Memory B cell (primary cell): ENCODE data around the gene ANAPC2.
A peak's percentile ranks its signal among the peaks of the same experiment; 100 is the strongest.

Experiments
- ATAC-seq: fragments of 150-1000 bp; cut with Tn5 transposase; 2 replicates; pipeline ENCODE4 v1.10.0; 2021; ENCODE audit warnings: low read depth, mild to moderate bottlenecking, moderate library complexity
- DNase-seq, 2 donors: peaks; one replicate each; pipeline ENCODE4 v3.0.0; 2022; ENCODE audit warnings: low spot score in 2 of 2
- H3K27ac Mint-ChIP-seq: one replicate; pipeline ENCODE4 v1.8.0; 2022; ENCODE audit warnings: mild to moderate bottlenecking, moderate library complexity, mixed read lengths
- H3K27me3 Mint-ChIP-seq: one replicate; pipeline ENCODE4 v1.8.0; 2022; ENCODE audit warnings: mixed read lengths
- H3K36me3 Mint-ChIP-seq: one replicate; pipeline ENCODE4 v1.8.0; 2022; ENCODE audit warnings: mild to moderate bottlenecking, mixed read lengths
- H3K4me1 Mint-ChIP-seq: one replicate; pipeline ENCODE4 v1.8.0; 2022; ENCODE audit warnings: mixed read lengths
- H3K4me3 Mint-ChIP-seq: one replicate; pipeline ENCODE4 v1.8.0; 2022; ENCODE audit warnings: mild to moderate bottlenecking, moderate library complexity, mixed read lengths
- H3K9me3 Mint-ChIP-seq: one replicate; pipeline ENCODE4 v1.8.0; 2022; ENCODE audit warnings: mixed read lengths

Gene ANAPC2, protein sequence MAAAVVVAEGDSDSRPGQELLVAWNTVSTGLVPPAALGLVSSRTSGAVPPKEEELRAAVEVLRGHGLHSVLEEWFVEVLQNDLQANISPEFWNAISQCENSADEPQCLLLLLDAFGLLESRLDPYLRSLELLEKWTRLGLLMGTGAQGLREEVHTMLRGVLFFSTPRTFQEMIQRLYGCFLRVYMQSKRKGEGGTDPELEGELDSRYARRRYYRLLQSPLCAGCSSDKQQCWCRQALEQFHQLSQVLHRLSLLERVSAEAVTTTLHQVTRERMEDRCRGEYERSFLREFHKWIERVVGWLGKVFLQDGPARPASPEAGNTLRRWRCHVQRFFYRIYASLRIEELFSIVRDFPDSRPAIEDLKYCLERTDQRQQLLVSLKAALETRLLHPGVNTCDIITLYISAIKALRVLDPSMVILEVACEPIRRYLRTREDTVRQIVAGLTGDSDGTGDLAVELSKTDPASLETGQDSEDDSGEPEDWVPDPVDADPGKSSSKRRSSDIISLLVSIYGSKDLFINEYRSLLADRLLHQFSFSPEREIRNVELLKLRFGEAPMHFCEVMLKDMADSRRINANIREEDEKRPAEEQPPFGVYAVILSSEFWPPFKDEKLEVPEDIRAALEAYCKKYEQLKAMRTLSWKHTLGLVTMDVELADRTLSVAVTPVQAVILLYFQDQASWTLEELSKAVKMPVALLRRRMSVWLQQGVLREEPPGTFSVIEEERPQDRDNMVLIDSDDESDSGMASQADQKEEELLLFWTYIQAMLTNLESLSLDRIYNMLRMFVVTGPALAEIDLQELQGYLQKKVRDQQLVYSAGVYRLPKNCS

DNA sequence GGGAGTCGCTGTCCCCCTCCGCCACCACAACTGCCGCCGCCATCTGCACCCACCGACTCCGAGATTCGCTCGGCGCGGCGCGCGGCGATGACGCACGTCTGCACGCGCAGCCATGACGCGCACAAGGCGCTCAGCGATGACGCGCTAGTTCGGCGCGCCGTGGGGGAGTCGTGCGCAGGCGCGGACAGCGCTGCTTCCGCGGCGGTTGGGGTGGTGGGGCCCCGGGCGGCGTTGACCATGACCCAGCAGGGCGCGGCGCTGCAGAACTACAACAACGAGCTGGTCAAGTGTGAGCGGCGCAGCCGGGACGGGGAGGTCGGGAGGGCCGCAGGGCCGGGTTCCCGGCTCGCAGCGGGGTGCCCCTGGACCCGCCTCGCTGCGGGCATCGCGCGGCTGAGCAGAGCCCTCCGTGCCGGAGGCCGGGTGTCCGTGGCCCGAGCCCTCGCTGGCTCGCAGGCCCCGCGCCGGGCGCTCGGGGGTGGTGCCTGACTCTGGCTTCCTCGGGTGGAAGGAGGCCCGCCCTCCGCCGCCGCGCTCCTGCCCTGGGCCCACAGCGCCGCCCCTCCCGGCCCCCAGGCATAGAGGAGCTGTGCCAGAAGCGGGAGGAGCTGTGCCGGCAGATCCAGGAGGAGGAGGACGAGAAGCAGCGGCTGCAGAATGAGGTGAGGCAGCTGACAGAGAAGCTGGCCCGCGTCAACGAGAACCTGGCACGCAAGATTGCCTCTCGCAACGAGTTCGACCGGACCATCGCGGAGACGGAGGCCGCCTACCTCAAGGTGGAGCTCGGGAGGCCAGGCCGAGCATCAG, at the start of gene ANAPC2, which contains the start of gene SSNA1:
Gene ANAPC2 (minus strand): TSS at position 71 of the 807 bp plus-strand sequence. CDS start 28 bp downstream, at position 43.
Gene SSNA1 (plus strand): TSS at position 187 of the 807 bp plus-strand sequence. CDS start 51 bp downstream, at position 238.
- ATAC-seq, result peak; percentile 84
- Mint-ChIP-seq H3K27ac (peak within 1 kb of the TSS; percentile 98), H3K36me3 (peaks cover 12% of the 10 kb centered on the region), H3K4me3 (peak within 1 kb of the TSS; percentile 95), H3K4me1 (peaks cover 20% of the 10 kb centered on the region), H3K9me3 (no peaks in the 10 kb centered on the region), H3K27me3 (no peaks in the 10 kb centered on the region)
- peak; percentile 91 to 99 for DNase-seq

DNA sequence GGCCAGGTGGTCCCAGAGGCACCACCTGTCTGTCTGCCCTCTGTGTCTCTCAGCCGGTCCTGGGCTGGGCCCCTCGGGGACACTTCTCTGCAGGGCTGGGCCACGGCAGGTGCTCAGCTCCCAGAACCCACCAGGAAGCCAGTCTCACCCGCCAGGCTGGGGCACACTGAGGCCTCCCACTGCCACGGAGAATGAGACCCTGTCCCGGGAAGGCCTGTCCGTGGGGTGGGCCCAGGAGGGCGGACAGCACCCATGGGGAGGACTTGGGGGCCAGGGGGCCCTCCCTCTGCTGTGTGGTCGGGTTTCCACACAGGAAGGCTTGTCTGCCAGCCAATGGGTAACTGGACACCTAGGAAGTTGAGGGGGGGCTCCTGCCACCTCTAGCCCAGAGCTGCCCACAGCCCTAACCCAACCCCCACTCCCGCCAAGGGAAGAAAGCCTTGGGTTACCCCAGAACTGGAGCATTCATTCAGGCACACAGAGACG, 48.6 kb upstream of the ANAPC2 start:
- no peak for DNase-seq
- no peaks in the 10 kb centered on the region for H3K9me3 Mint-ChIP-seq
- no peak for ATAC-seq
- H3K36me3 Mint-ChIP-seq, result no peaks in the 10 kb centered on the region
- H3K27me3 Mint-ChIP-seq, result peaks cover 6% of the 10 kb centered on the region
- H3K27ac Mint-ChIP-seq, result no peak overlapping the region
- peaks cover 15% of the 10 kb centered on the region for H3K4me1 Mint-ChIP-seq
- H3K4me3 Mint-ChIP-seq, result no peak overlapping the region

DNA sequence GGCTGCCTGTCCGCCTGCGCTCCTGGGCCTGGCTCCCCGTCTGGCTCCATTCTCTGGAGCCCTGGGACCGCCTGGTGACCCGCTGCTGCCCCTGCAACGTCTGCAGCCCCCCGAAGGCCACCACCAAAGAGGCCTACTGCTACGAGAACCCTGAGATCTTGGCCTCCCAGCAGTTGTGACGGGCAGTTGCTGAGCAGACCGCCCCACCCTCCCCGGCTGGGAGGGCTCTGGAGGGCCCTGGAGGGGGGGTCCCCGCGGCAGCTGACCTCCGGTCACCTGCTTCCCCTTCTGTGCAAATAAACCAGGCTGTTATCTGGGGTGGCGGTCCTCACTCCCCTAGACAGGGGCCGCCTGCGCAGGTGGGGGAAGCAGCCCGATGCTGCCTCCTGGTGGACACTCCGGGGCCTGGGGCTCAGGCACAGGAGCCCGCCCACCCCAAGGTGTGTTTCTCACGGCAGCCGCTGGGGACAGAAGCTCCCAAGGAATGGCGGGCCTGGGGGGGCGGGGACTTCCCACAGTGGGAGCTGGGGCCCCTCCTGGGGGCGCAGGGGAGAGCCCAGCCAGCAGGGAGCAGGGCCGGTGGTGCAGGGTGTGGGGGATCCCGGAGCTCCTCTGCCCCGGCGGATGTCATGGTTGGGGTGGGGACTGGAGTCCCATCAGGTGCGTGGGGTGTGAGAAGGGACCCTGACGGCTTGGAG, 48.0 kb upstream of the ANAPC2 start:
- Mint-ChIP-seq H3K27me3 (peaks cover 8% of the 10 kb centered on the region), H3K36me3 (no peaks in the 10 kb centered on the region), H3K9me3 (no peaks in the 10 kb centered on the region), H3K4me3 (peak overlapping the region; percentile 43), H3K27ac (peak overlapping the region; percentile 14), H3K4me1 (peaks cover 15% of the 10 kb centered on the region)
- peak; percentile 92 to 97 for DNase-seq
- ATAC-seq, result peak; percentile 35

DNA sequence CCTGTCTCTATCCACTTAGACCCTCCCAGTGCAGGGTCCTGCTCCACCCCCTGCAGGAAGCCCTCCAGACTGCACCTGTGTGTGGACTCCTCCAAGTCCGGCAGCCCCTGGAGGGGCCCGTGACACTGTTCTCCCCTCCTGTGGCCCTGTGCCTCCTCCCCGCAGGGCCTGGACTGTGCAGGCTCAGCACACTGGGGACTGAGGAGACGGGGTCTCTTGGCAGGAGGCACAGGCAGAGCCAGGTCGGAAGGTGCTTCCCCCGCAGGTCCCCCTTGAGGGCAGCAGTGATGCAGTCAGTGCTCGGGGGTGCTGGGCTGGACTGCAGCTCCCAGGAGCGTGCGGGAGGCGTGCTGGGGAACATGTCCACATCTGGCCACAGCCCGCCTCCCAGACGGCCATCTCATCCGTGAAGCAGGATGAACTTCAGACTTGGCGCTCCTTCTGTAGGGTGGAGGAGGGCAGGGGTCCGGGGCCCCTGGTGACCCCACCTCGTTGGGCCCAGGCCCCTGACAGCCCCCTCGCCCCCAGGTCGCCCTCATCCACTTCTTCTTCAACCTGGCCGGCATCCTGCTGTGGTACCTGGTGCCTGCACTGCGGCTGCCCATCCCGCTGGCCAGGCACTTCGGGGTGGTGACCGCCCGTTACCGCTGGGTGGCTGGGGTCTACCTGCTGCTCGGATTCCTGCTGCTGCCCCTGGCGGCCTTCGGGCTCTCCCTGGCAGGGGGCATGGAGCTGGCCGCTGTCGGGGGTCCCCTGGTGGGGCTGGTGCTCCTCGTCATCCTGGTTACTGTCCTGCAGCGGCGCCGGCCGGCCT, 47.3 kb upstream of the ANAPC2 start:
- peaks cover 8% of the 10 kb centered on the region for H3K27me3 Mint-ChIP-seq
- DNase-seq (no peak), ATAC-seq (no peak)
- no peaks in the 10 kb centered on the region for H3K9me3 Mint-ChIP-seq
- peaks cover 15% of the 10 kb centered on the region for H3K4me1 Mint-ChIP-seq
- H3K27ac Mint-ChIP-seq, result no peak overlapping the region
- peak overlapping the region; percentile 78 for H3K4me3 Mint-ChIP-seq
- no peaks in the 10 kb centered on the region for H3K36me3 Mint-ChIP-seq

DNA sequence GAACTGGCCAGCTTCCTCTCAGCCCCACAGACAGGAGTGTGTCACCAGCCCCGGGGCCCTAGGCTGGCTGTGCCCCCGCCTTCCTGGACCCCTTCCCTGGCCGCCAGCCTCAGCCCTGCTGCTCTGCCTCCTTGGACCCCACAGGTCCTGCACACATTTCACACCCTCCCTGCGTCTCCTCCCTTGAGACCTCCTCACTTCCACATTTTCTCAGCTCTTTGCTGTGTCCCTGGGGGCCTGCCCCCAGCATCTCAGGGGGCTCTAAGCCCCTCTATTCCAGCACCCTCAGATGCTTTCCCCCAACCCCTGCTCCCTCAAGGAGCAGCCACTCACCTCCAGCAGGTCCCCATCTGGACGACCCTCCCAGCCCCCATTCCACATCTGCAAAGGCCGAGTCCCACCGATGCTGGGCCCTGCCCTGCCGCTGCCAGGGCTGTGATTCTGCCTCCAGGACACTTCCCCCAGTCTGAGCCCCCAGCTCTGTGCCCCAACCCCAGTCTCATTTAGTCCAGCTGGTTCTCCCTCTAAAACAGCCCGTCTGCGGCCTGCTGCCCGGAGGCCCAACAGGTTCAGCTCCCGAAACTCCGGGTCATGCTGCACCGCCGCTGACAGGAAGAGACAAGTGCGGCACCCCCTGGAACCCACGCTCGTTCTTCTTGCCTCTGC, 46.5 kb upstream of the ANAPC2 start:
- Mint-ChIP-seq H3K4me3 (peak overlapping the region; percentile 78), H3K27me3 (peaks cover 8% of the 10 kb centered on the region), H3K27ac (no peak overlapping the region)

DNA sequence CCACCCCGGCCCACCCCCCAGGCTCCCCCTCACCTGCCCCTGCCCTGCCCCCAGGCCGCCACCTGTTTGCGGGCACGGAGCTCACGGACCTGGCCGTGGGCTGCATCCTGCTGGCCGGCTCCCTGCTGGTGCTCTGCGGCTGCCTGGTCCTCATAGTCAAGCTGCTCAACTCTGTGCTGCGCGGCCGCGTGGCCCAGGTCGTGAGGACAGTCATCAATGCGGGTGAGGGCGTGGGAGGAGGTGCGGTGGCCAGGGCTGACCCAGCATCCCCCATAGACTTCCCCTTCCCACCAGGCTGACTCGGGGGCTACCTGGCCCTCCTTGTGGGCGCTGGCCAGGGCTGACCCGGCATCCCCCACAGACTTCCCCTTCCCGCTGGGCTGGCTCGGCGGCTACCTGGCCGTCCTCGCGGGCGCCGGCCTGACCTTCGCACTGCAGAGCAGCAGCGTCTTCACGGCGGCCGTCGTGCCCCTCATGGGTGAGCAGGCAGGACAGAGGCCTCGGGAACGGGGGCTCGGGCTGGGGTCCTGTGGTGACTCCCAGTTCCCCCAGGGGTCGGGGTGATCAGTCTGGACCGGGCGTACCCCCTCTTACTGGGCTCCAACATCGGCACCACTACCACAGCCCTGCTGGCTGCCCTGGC, 45.8 kb upstream of the ANAPC2 start:
- peaks cover 15% of the 10 kb centered on the region for H3K4me1 Mint-ChIP-seq
- ATAC-seq (no peak), DNase-seq (no peak)
- peaks cover 9% of the 10 kb centered on the region for H3K27me3 Mint-ChIP-seq
- no peaks in the 10 kb centered on the region for H3K36me3 Mint-ChIP-seq
- H3K4me3 Mint-ChIP-seq, result no peak overlapping the region
- no peaks in the 10 kb centered on the region for H3K9me3 Mint-ChIP-seq
- H3K27ac Mint-ChIP-seq, result no peak overlapping the region

More for the DNA sequence above, 46.5 kb upstream of the ANAPC2 start:
- H3K4me1 Mint-ChIP-seq, result peaks cover 15% of the 10 kb centered on the region
- no peaks in the 10 kb centered on the region for H3K36me3 Mint-ChIP-seq
- ATAC-seq (peak; percentile 53), DNase-seq (peak in 1 of 2 donors; percentile 47)
- H3K9me3 Mint-ChIP-seq, result no peaks in the 10 kb centered on the region

DNA sequence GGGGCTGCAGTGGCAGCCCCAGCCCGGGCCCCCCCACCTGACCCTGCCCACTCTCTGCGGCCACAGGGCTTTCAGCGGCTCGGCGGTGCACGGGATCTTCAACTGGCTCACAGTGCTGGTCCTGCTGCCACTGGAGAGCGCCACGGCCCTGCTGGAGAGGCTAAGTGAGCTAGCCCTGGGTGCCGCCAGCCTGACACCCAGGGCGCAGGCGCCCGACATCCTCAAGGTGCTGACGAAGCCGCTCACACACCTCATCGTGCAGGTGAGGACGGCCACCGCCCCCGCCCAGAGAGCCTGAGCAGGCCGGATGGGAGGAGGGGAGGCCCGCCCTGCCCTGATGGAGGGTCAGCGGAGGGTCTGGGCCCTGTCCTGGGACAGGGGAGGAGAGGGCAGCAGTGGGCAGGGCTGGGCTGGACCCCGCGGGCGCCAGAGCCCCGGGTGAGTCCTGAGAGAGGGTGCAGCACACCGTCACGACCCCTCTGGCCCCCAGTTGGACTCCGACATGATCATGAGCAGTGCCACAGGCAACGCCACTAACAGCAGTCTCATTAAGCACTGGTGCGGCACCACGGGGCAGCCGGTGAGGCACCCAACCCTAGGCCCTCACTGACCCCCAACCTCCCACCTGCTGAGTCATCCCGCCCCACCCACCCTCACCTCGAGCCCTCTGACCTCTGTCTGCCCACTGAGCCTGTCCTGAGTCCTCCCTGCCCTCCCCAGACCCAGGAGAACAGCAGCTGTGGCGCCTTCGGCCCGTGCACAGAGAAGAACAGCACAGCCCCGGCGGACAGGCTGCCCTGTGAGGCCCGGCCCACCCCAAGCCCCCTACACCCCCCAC, 45.0 kb upstream of the ANAPC2 start:
- peaks cover 9% of the 10 kb centered on the region for H3K27me3 Mint-ChIP-seq
- H3K36me3 Mint-ChIP-seq, result no peaks in the 10 kb centered on the region
- H3K4me1 Mint-ChIP-seq, result peaks cover 13% of the 10 kb centered on the region
- H3K9me3 Mint-ChIP-seq, result no peaks in the 10 kb centered on the region
- H3K4me3 Mint-ChIP-seq, result no peak overlapping the region
- H3K27ac Mint-ChIP-seq, result no peak overlapping the region
- ATAC-seq (no peak), DNase-seq (no peak)

DNA sequence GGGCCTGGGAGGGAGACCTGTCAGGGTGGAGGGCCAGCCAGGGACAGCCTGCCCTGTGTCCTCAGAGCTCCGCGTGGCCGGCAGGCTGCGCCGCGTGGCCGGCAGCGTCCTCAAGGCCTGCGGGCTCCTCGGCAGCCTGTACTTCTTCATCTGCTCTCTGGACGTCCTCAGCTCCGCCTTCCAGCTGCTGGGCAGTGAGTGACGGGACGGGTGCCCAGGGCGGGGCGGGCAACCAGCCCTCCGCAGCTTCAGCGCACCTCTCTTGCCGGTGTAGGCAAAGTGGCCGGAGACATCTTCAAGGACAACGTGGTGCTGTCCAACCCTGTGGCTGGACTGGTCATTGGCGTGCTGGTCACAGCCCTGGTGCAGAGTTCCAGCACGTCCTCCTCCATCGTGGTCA, 44.1 kb upstream of the ANAPC2 start:
- H3K27me3 Mint-ChIP-seq, result peaks cover 11% of the 10 kb centered on the region
- no peak for ATAC-seq
- no peak overlapping the region for H3K27ac Mint-ChIP-seq
- peaks cover 2% of the 10 kb centered on the region for H3K36me3 Mint-ChIP-seq
- H3K4me3 Mint-ChIP-seq, result no peak overlapping the region
- peaks cover 15% of the 10 kb centered on the region for H3K4me1 Mint-ChIP-seq
- no peaks in the 10 kb centered on the region for H3K9me3 Mint-ChIP-seq
- DNase-seq, result no peak

DNA sequence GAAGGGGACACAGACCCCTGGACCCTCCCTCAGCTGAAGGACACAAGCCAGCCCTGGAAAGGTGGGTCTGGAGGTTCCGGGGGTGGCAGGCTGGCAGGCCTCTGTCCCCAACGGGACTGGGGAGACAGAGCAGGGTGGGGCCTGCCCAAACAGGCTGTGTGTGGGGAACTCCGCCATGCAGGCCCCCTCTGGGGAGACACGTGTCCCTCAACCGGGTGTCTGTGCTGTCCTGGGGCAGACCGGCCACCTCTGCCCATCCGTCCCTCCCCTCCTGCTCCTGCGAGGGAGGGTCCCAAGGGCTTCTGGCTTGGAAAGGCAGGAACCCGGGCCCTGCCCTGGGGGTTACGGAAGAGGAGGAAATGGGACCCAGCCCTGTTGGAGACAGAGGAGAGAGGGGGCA, 43.7 kb upstream of the ANAPC2 start:
- ATAC-seq, result no peak
- Mint-ChIP-seq H3K4me3 (no peak overlapping the region), H3K4me1 (peaks cover 13% of the 10 kb centered on the region), H3K36me3 (peaks cover 2% of the 10 kb centered on the region), H3K27me3 (peaks cover 12% of the 10 kb centered on the region), H3K27ac (no peak overlapping the region), H3K9me3 (no peaks in the 10 kb centered on the region)
- DNase-seq, result no peak

DNA sequence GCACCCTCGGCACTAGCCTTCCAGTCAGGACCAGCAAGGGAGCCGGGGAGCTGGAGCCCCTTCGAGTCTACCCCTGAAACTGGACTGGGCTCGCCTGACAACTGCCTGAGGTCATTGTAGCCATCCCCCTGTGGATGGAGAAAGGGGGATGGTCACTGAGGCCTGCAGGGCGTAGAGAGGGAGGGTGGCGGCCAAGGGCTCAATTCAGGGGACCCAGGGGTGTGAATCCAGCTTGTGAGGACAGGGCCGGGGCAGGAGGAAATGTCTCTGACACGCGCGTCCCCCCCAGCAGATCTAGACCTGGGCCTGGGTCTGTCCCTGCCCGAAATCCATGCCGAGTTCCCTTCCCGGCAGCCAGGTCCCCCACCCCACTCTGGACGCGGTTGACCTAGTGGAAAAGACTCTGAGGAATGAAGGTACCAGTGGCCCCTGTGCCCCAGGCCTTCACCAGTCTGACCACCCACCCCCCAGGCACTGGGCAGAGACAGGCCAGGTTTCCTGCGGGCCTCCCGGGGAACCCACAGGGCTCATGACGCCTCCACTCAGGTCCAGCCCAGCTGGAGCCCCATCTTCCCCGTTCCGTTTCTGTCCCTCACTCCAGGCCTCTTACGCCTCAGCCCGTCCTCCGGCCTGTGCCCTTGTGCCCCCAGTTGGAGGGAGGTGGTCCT, 43.1 kb upstream of the ANAPC2 start:
- no peak for DNase-seq
- Mint-ChIP-seq H3K27ac (no peak overlapping the region), H3K36me3 (peaks cover 2% of the 10 kb centered on the region), H3K4me3 (no peak overlapping the region), H3K4me1 (peaks cover 13% of the 10 kb centered on the region), H3K27me3 (peaks cover 12% of the 10 kb centered on the region), H3K9me3 (no peaks in the 10 kb centered on the region)
- no peak for ATAC-seq
